Left forelimb (tissue), 1 donor: ENCODE data around the gene DOK3.

ENCODE experiments used
- DNase-seq: peaks from one replicate; pipeline ENCODE4 v3.0.0-alpha.2; 2018; ENCODE audit warnings: low spot score

The DOK3 gene

GRCh38 chr5:177465044-177465443 is 44.6 kb downstream of the DOK3 start:
- DNase-seq, result no peak

- DNase-seq, result no peak
Observed at GRCh38 chr5:177462021-177462670, 47.5 kb downstream of the DOK3 start.

- DNase-seq, result no peak
Observed at GRCh38 chr5:177459819-177460628, 49.6 kb downstream of the DOK3 start.

- no peak for DNase-seq
Observed at GRCh38 chr5:177459357-177459756, 50.3 kb downstream of the DOK3 start.

GRCh38 chr5:177458912-177459350 is 50.7 kb downstream of the DOK3 start:
- DNase-seq, result no peak

GRCh38 chr5:177457852-177458681 is 51.6 kb downstream of the DOK3 start:
- DNase-seq, result no peak

- no peak for DNase-seq
Observed at GRCh38 chr5:177456976-177457851, 52.4 kb downstream of the DOK3 start.

- DNase-seq, result no peak
Observed at GRCh38 chr5:177456591-177456964, 53.0 kb downstream of the DOK3 start.

- peak; percentile 92 for DNase-seq
Observed at GRCh38 chr5:177455661-177456590, 53.7 kb downstream of the DOK3 start.

GRCh38 chr5:177455036-177455660 is 54.5 kb downstream of the DOK3 start:
- DNase-seq, result peak; percentile 88

GRCh38 chr5:177454397-177455035 is 55.1 kb downstream of the DOK3 start:
- DNase-seq, result peak; percentile 95

- no peak for DNase-seq
Observed at GRCh38 chr5:177453852-177454396, 55.7 kb downstream of the DOK3 start.

GRCh38 chr5:177452688-177453638 is 56.7 kb downstream of the DOK3 start:
- DNase-seq, result no peak
